HG03521 (cell line): ENCODE results near the gene CTU1.
"Not testable (repeated sequence)": the region's sequence is repeated elsewhere in the genome, so short reads cannot be mapped to it uniquely, and the experiment has no call there.

Experiments used
- ATAC-seq: cut with Tn5 transposase; IDR thresholded peaks from one replicate; pipeline ENCODE4 v1.9.1; 2021; ENCODE audit warnings: mild to moderate bottlenecking, moderate library complexity; ENCODE audit not compliant: unreplicated experiment

Gene CTU1

DNA sequence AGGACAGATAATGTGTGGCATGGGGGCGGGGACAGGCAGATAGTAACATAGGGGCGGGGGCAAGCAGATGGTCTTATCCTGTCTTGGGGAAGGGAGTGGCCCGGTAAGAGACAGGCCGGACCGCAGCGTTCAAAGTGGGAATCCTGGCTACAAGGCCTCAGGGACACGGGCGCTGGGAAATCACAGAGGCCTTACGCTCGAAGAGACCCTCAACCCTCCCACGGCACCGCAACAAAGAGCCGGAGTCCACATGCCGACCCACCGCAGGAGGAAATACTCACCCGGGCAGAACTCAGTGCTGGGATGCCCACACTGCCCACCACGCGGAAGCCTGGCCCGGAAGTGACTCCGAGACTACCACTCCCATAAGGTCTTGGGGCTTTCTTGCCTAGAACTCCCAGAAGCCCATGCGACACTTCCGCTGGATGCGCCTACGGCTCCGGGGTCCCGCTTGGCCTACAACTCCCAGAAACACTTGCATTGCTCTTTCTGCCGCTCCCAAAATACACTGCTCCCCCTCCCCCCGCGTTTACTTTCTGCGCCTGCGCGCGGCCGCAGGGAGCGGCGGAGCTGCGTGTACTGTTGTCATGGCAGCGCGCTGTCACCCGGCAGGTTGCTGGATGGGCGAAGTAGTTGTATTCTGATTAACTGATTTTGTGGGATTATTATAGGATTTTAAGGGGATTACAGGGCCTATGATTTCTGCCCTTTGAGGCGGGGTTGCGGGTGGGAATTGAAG lies at the start of gene CTU1:
Gene CTU1 (minus strand): TSS at position 344 of the 739 bp plus-strand sequence. CDS start 3,840 bp downstream, outside the sequence.
- peak; percentile 95 for ATAC-seq

DNA sequence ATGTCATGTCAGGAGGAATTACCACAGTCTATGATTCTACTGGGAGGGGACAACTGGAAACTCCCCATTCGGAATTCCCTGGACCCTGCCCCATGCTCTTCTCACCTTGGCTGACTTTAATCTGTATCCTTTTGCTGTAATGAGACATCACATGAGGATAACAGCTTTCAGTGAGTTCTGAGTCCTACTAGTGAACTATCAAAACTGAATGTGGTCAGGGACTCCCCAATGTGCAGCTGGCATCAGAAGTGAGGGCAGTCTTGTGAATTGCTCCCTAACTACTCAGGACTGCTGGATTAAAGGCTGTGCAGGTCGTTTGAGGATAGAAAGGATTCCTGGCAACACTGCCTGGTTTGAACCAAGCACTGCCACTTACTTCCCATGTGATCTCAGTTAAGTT lies 49.1 kb upstream of the CTU1 start:
- no peak for ATAC-seq

DNA sequence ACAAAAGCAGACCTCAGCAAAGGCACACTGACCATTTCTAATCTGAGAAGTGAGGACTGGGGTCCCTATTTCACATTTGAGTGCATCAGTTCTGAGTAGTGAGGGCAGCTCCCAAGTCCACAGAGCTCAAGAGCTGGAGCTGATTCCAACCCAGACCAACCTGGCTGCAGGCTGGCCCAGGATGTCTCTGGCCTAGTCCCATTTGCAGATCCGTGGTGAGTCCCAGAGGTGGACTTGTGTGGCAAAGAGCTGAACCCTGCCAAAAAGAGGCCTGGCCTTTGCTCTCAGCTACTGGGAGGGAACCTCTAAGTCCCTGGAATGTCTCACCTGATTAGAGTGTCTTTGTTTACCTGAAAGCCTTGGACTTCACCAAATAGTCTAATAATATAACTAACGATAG lies 48.5 kb upstream of the CTU1 start:
- ATAC-seq, result no peak

DNA sequence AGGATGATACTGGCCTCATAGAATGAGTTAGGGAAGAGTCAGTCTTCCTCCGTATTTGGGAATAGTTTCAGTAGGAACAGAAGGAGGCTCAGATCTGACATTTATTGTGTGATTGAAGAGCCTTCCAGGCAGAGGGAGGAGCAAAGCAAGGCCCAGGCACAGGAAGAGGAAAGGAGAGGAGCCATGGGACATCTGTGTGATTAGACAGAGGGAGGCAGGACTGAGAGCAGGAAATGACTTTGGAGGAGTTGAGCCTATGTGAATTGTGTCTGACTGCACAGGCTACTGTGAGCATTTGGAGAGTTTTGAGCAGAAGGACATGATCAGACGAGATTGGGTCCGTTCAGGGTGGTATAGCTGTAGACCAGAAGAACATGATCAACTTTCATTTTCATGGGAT lies 42.4 kb upstream of the CTU1 start:
- no peak for ATAC-seq

DNA sequence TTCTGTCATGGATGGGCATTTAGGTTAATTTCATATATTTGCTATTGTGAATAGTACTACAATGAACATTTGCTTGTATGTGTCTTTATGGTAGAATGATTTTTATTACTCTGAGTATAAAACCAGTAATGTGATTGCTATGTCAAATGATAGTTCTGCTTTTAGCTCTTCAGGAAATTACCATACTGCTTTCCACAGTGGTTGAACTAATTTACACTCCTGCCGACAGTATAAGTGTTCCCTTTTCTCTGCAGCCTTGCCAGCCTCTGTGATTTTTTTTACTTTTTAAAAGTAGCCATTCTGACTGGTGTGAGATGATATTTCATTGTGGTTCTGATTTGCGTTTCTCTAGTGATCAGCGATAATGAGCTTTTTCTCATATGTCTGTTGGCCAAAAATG lies 40.4 kb upstream of the CTU1 start:
- ATAC-seq, result no peak

DNA sequence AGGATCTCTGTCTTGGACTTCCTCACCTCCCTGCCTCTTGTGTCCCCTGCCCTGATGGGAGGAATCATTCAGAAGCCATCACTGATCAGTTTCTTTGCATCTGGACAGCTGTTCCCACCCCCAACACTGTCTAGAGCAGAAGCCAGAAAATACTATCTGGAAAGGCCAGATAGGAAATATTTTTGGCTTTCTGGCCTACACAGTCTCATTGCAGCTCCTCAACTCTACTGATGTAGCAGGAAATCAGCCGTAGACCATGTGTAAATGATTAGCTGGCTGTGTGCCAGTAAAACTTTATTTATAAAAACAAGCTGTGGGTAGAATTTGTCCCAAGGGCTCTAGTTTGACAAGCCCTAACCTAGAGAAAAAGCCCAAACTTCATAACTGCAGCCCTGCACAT lies 39.5 kb upstream of the CTU1 start:
- no peak for ATAC-seq

DNA sequence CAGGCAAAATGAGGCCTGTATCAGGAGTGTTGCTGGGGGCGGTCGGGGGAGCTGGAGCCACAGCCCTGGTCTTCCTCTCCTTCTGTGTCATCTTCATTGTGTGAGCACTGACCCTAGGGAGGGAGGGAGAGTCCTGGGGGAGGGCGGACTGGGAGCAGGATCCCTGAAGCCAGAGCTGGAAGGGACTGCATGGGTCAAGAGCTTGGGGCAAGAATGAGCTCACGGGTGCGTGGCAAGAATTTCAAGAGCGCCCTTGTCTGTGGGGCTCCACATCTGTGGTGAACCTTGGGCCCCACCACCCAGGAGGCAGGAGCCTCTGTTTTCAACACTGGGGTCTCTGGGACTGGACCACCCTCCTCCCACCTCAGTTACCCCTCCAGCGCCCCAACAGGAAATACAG lies 38.5 kb upstream of the CTU1 start:
- ATAC-seq, result no peak

DNA sequence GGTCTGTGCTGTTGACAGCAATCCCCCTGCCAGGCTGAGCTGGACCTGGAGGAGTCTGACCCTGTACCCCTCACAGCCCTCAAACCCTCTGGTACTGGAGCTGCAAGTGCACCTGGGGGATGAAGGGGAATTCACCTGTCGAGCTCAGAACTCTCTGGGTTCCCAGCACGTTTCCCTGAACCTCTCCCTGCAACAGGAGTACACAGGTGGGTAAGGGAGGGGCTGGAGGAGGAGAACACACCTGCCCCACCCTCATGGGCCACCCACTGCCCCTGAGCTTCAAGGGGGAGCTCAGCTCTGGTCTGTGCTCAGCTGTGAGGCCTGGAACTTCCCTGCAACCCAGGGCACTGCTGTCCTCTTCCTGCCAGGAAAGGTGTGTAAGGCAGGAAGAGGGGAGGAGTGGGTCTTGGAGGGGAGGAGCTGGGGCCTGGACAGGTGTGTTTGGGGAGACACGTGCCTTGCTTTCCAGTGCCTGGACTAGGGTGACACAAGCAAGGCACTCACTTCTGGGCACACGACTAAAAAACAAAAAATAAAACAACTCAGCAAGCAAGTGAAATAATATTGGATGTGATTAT lies 37.8 kb upstream of the CTU1 start:
- no peak for ATAC-seq

DNA sequence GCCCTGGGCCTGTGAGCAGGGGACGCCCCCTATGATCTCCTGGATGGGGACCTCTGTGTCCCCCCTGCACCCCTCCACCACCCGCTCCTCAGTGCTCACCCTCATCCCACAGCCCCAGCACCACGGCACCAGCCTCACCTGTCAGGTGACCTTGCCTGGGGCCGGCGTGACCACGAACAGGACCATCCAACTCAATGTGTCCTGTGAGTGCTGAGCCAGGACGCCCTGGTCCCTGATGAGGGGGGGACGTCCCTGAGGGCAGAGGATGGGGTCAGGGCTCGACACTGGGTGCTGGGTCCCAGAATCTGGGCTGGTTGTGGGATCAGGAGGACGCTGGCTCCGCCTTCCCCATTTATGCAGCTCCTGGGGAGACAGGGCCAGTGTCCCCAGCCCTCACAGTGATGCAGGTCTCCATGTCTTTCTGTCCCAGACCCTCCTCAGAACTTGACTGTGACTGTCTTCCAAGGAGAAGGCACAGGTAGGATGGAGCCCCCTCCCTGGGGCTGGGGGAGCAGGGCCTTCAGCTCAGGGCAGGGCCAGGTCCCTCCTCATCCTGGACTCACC lies 36.4 kb upstream of the CTU1 start:
- ATAC-seq, result no peak

DNA sequence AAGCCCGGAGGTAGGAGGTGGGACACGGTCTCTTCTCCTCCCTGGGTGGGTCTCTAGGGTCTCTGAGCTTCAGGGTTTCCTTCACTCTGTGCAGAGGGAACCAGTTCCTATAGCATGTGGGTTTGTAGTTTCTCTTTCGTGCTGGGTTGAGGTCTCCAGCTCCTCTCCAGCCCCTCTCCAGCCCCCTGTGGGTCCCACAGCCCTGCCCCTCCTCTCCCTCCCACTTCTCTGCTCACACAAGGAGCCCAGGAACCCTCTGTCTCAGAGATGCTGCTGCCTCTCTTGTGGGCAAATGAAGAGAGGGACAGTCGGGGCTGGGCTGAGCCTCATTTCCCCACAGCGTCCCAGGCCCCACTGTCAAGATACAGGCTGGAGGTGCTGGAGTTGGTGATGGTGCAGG lies 35.3 kb upstream of the CTU1 start:
- ATAC-seq, result no peak

DNA sequence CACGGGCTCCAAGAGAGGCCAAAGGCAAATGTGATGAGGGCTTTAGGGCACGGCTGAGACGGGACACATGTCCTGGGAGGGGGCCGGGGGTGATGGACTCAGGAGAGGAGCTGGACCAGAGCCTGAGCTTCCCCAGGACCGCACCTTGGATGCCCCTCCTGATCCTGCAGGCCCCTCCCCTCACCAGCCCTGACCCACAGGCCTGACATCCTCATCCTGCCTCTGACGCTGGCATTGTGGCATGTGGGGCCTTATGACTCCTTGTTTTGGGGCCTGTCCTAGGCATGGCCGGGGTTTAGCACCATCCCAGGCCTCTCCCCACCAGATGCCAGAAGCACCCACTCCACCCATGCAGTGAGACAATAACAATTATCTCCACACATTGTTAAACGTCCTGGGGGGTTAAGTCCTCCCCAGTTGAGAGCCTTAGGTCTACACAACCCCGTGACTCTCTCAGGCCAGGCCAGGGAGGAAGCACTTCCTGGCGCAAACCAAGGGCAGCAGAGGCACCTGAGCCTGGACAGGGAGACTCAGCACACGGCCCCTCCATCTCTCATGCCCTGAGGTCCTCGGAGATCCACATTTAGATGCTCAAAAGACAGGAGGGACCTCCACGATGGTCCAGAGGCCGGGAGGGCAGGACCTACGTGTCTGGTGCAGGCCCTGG lies 34.7 kb upstream of the CTU1 start:
- not testable (repeated sequence) for ATAC-seq

DNA sequence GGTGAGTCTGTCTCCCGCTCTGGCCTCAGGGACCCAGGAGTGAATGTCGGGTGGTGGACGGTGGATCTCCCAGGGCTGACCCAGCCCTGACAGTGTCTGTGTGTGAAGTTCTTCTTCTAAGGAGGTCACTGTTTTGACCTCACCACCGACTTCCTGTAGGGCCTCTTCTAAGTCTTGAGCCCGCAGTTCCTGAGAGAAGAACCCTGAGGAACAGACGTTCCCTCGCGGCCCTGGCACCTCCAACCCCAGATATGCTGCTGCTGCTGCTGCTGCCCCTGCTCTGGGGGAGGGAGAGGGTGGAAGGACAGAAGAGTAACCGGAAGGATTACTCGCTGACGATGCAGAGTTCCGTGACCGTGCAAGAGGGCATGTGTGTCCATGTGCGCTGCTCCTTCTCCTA lies 33.9 kb upstream of the CTU1 start, which contains the start of gene SIGLEC7:
Gene SIGLEC7 (plus strand): TSS at position 183 of the 400 bp plus-strand sequence. CDS start 69 bp downstream, at position 252.
- ATAC-seq, result no peak

DNA sequence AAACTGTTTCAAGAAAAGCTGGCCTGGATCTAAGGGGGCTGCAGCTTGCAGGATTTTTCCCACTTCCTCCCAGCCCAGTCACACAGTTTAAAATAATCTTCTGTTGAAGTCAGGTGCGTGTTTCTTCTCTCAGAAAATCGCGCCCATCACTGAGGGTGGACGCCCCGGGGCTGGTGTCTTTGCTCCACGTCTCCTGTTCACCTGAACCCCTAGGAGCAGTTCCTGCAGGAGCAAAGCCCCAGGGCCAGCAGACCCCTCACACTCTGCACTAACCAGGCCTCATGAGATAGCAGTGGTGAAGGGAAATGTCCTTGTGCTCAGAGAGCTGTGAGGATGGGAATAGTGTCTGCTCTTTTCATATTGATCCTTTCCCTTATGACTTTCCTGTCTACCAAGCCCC lies 33.0 kb upstream of the CTU1 start:
- ATAC-seq, result no peak

DNA sequence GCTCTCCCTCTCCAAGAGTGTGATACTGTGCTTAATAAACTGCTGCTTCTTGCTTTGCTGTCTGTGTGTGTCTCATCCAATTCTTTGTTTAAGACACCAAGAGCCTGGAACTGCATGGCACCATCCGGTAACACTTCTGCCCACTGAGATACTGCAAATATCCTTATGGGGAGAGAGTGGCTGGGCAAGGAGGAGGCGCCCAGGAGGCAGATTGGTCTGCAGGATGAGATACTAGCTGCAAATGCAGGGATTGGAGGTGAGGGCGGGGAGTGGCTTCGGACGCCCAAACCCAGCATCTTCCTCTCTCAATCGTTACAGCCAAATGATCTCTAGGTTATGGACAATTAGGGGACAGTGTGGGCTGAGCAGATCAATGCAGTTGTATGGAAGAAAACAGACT lies 32.2 kb upstream of the CTU1 start:
- ATAC-seq, result no peak

DNA sequence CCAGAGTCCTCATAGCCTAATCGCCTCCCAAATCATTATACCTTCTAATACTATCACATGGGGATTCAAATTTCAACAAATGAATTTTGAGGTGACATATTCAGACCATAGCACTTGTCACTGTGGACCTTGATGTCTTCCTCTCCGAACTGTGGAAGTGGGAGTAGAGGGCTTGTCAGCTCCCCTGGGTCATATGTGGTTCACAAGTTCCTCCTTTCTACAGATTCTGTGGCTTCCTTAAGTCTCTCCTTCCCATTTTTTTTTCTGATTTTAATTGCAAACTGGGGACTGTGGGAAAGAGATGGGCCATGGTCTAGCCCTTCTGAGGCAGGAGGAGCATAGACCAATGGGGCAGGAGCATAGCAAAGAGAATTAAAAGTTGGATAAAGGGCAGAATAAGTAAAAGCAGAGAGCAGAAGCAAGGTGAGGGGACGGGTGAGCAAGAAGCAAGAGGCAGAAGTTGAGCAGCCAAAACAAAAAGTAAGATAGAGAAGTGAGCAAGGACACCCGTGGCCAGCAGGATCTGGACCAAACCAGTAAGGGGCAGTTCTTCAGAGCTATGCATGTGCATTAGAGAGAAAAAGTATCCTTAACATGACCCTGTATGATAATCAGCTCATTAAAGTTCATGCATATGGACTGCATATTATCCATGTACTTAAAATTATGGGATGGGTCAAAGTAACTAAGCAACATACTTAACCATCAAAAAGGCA lies 31.2 kb upstream of the CTU1 start:
- ATAC-seq, result no peak

DNA sequence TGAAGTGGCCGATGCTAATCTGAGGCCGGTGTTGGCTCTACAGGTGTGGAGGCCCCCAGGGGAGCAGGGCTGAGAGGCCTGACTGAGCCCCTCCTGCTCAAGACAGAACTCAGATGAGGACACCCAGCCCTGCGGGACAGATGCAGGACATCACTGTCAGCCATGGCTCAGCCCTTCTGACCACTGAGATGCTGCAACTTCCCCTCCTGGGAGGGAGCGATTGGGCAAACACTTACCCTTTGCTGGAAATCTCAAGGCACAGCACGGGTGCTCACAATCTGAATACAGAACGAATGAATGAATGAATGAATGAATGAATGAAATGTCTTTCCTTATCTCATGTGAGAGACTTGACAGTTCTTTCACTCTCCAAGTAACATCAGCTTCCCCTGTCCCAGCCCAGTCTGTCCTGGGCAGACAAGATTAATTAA lies 30.4 kb upstream of the CTU1 start:
- no peak for ATAC-seq

DNA sequence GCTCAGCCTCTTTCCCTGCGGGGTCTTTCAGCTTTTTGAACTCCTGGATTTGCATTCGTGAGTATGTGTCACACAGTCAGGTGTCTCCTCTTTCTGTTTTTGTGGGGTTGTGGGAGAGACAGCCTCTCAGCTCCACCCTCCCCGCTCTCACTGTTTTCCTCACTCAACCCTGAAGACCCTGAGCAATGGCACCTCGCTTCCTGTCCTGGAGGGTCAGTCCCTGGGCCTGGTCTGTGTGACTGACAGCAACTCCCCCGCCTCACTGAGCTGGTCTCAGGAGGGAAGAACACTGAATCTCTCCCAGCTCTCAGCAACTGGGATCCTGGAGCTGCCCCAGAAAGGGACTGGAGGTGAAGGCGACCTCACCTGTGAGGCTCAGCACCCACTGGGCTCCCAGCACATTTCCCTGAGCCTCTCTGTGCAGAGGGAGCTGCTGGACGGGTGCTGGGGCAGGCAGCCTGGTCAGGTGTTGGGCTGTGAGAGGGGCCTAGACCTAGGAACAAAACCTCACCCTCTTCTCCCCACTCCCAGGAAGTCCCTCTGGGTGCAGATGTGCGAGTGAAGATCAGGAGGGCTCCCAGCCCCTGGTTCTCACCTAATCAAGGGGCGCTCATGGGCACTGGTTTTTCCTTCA lies 29.7 kb upstream of the CTU1 start:
- no peak for ATAC-seq

DNA sequence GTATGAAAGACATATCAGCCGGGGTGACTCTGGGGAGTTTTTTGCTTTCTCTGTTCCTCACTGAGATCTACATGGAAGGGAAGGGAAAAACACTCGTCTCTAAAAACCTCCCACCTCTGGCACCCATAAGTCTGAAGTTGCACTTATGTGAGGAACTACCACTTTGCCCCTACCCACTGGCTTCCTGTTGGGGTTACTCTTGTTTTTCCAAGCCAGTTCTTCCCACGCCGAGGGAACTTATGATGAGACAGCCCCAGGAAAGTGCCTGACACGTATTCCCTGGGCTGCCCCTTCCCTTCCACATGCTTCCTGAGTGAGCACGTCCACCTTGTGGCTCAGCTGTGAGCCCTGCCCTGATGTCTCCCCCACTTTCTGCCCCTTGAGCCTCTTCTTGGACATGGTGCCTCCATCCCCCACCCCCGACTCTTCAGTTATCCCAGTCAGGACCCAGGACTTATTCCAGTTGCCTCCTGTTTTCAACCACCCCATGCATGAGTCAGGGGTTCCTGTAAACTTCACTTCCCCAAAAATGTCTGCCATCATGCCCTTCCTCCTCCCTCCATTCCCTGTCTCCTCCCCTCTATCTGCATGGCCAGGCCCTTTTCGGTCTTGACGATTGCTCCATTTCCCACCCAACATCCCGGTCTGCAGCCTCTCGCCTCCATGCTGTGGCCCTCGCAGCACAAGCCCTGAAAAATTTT lies 28.8 kb upstream of the CTU1 start:
- ATAC-seq, result no peak

DNA sequence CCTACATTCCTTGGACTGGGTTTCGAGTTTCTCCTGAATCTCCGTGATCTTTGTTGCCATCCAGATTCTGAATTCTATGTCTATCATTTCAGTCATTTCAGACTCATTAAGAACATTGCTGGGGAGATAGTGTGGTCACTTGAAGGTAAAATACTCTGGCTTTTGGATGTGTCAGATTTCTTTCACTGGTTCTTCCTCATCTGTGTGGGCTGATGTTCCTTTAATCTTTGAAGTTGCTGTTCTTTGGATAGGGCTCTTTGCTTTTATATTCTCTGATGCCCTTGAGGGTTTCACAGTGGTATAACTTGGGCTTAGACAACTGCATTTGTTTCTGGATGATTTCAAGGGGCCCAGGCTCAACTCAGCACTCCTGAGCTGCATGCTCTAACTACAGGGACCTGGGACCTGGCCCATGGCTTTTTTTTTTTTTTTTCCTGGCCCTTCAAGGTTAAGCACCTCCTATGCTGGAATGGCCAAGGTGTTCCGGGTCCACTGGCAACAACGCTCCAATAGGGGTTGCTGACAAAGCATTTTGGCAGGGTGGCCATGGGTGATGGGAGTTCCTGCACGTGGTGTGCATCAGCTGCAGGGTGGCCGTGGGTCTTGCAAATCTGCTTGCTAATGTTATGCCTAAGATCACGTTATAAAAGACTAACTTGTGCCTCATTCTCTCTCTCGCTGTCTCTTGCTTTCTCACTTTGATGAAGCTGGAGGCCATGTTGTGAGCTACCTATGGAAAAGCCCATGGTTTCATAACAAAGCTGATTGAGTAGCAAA lies 28.0 kb upstream of the CTU1 start:
- ATAC-seq, result no peak
